NT2/D1 (cell line): ENCODE data around the gene OLR1.

Source experiments
- SUZ12 ChIP-seq: IDR thresholded peaks from 2 replicates; pipeline ENCODE4 v1.6.1; 2011; ENCODE audit not compliant: insufficient read length, insufficient read depth; ENCODE audit errors: extremely low read depth
- YY1 ChIP-seq: IDR thresholded peaks from 2 replicates; pipeline ENCODE4 v1.6.1; 2011; ENCODE audit not compliant: insufficient read length, insufficient read depth
- ZNF274 ChIP-seq: IDR thresholded peaks from 2 replicates; pipeline ENCODE4 v1.6.1; 2011; ENCODE audit warnings: mild to moderate bottlenecking, low read depth, low read length

- TF ChIP-seq YY1 (no peak), SUZ12 (no peak), ZNF274 (no peak)
These were observed 28.8 kb downstream of the OLR1 start for GRCh38 chr12:10142976-10143589.
